Activated T-helper 1 cell treated with Interleukin-2 at 50 U/mL for 16 hours (primary cell): ENCODE results near the gene SMIM41.

Source experiments
- DNase-seq: peaks from one replicate; pipeline ENCODE4 v3.0.0-alpha.2; 2020; ENCODE audit warnings: low read depth

SMIM41 gene

GRCh38 chr12:52122540-52122871 lies 43.0 kb downstream of the SMIM41 start:
- DNase-seq = no peak

DNA sequence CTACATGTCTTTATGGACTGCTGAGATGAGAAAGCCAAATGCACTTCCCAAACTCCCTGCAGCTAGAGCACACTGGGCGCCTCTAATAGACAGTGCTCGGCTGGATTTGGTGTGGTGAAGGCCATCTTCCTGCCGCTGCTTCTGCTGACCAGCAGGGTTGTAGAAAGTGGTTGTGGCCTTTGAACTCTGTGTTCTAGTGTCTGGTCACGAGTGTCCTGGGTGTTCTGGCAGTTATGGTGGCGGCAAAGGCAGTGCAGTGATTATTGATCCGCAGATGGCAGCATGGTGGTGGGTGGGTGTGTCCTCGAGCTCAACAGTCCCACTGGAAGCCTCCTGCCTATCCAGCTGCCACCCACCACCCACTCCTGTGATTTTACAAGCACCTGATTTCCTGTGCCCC lies 43.4 kb downstream of the SMIM41 start:
- no peak for DNase-seq

DNA sequence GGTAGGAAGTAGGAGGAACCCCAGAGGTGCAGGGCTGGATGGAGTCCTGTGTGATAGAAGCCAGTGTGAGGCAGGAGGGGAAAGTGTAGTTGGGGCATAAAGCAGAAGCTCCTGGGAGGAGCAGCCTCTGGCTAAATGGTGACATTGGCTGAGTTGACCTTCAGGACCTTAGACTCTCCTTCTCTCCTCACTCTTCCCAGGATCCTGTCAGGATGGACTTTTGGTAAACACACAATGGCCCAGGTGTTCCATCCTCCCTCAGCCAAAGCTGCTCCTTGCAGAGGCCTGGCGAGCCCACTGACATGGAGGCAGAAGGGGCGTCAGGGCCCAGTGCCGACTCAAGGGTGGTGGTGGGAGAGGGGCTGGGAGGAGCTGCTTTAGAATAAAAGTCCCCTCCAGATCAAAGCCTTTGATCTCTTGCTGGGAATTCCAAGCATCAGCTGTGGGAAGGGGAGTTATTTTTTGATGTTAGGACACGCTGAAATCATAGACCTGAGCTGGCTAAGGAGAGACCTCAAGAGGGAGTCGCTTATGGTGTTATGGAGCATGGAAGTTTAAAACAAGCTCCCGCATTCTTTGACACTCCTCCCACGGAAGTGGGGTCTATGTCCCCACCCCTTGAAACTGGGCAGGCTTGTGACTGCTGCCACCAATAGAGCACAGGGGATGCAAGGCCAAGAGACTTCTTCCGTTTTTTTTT lies 44.1 kb downstream of the SMIM41 start:
- no peak for DNase-seq

DNA sequence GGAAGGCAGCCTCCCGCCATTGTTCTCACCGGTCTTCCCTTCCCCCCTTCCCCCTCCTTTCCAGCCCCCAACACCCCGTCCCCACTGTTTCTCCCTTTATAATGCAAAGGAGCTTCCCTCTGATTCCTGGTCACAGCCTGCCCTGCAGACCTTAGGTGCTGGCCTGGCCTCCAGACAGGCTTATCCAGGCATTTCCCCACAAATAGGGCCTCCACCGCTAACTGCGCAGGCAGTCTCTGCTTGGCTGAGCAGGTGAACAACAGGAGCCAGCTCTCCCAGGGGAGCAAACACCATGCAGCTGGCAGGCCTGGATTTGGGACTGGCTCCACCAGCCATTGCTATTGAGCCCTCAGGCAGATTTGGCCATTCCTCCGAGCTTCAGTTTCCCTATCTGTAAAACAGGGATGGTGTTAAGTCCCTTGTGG lies 46.0 kb downstream of the SMIM41 start:
- DNase-seq = no peak

DNA sequence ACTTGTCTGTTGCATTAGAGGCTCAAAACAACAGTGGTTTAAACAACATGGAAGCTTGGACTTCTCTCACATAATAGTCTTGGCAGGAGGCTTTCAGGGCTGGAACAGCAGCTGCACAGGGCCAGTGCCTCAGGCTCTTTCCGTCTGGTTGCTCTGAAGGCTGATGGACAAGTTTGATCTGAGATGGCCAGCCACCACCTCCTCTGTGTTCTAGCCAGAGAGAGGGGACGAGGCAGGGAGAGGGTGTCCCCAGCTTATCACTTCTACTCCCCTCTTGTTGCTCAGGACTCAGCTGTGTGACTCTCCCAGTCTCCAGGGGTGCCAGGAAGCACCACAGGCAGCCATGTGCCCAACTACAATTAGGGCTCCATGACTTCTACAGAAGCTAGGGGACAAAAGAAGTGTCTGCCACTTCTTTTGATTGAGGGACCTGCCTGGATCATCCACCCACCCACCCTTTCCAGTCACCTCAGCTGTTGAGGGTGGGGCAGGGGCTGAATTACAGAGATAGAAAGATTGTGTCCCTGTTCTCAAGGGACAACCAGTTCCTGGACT lies 46.6 kb downstream of the SMIM41 start:
- no peak for DNase-seq

DNA sequence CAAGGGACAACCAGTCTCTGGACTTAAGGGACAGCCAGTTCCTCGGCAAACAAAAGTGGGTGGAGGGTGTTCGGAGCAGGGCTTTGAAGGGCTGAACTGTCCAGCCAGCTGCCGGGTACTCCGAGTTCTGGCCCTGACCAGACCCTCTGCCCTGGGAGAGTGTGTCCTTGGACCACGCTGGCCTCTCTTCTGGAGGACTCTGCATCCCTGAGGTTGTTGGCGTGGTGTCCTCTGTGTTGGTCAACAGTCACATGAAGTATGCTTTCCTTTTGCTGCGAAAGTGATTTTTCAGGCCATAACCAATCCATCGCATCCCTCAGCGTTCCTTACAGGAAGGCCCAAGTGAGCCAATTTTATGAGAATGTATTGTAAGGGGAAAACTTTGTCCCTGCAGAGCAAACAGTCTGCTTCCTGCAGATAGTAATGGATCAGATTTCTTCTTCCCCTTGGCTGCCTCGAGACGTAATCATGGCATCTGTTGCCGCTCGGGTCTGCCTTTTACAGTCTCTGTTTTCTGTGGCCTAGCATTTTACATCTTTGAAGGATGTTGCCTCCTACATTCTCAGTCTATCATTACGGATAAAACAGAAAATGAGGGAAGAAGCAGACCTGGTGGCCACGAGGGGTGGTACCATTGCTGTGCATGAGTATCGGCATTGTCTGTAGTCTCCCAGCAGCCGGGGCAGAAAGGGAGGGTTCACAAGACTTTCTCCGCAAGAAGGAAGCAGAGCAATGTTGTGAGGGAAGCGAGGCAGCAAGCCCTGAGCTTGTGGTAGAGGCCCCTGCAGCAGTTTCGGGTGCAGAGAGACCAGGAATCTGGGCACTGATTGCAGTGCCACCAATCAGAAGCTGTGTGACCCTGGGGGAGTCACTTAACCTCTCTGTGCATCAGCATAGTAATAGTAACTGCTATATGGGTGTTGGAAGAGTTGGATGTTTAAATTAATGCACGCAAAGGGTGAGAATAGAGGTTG lies 47.4 kb downstream of the SMIM41 start:
- DNase-seq = no peak

- DNase-seq = no peak
Measured at GRCh38 chr12:52127683-52128450, 48.4 kb downstream of the SMIM41 start.

DNA sequence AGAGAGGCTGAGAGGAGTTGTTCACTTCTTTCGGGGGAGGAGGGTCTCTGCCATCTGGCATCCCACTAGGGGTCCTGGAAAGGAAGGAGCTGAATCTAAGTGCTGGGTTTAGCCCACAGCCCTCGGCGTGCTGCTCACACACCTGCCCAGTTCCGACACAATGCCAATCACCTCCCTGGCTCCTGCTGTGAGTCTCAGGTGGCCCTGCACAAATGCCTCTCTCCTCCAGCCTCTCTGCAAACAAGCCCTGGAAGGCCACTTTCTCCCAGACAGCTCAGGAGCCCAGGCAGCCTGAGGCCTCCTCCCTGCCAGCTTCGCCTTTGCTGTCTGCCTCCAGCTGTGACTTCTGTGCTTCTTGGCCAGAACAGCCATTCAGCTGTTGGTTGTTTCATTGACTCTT lies 51.2 kb downstream of the SMIM41 start:
- no peak for DNase-seq

GRCh38 chr12:52132754-52133161 lies 53.3 kb downstream of the SMIM41 start:
- DNase-seq = no peak

DNA sequence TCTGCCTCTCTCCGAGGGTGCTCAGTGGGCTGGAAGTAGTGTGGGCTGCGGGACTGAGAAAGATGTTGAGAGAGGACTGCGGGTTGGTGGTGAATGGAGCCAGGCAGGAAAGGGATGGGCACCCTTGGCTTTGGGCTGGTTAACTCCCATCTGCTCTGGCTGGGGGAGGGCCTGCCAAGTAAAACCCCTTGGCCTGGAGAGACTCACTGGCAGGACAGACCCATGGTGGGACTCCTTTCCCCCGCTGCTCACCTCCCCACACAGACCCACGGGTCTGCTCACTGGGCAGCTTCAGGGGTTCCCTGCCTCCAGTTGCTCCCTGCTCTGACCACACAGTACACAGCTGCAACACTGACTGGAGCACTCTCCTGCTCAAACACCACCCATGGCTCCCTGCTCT lies 58.2 kb downstream of the SMIM41 start:
- DNase-seq = no peak

- no peak for DNase-seq
Measured at GRCh38 chr12:52139147-52139546, 59.6 kb downstream of the SMIM41 start.

- DNase-seq = no peak
Measured at GRCh38 chr12:52139579-52140062, 60.1 kb downstream of the SMIM41 start.

GRCh38 chr12:52141306-52141705 lies 61.8 kb downstream of the SMIM41 start:
- no peak for DNase-seq

- no peak for DNase-seq
Measured at GRCh38 chr12:52141875-52142274, 62.4 kb downstream of the SMIM41 start.

DNA sequence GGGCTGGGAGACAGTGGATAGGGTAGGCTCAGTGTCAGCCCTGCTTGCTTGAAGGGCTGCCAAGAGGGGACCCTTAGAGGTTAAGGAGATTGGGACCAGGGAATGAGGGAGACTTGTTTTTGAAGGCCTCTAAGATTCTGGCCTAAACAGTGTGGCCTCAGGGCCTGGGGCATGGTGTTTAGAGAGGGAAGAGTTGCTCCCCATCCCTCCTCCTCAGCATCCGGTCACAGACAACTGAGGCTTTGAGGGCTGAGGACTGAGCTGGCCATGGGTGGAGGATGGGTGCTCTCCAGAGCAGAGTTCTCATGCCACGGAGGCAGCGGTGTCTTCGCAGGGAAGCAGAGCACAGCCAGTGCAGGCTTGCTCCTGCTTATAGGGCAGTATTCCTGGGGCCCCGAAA lies 62.9 kb downstream of the SMIM41 start:
- DNase-seq = no peak

DNA sequence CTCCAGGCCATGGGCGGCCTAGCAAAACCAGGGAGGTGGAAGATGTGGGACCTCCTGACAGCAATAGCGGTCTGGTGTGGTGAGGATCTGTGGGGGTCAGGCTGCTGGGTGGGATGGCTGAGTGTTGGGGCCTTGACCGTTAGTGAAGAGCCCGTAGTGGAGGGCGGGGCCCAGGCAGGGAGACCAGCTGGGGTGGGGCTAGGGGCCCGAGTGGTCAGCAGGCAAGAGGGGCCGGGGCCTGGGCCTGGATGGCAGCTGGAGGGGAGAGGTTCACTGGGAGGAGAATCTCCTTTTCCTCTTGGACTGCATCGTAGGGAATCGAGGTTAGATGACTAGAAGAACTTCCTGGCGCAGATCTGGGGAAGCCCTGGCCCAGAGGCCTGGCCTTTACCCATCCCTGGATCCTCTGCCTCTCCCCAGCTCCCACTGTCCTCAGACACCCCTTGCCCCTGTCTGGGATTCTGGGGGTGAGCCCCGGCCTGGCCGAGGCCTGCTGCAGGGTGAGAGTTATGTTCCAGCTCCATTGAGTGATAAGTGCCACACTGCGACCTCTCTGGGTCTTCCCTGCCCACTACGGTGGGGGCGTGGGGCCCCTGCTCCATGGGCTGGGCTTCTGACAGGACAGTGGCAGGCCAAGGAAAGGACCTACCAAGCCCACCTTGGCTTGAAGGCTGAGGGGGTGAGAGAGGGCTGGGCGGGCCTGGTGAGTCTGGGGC lies 65.2 kb downstream of the SMIM41 start:
- DNase-seq = no peak

DNA sequence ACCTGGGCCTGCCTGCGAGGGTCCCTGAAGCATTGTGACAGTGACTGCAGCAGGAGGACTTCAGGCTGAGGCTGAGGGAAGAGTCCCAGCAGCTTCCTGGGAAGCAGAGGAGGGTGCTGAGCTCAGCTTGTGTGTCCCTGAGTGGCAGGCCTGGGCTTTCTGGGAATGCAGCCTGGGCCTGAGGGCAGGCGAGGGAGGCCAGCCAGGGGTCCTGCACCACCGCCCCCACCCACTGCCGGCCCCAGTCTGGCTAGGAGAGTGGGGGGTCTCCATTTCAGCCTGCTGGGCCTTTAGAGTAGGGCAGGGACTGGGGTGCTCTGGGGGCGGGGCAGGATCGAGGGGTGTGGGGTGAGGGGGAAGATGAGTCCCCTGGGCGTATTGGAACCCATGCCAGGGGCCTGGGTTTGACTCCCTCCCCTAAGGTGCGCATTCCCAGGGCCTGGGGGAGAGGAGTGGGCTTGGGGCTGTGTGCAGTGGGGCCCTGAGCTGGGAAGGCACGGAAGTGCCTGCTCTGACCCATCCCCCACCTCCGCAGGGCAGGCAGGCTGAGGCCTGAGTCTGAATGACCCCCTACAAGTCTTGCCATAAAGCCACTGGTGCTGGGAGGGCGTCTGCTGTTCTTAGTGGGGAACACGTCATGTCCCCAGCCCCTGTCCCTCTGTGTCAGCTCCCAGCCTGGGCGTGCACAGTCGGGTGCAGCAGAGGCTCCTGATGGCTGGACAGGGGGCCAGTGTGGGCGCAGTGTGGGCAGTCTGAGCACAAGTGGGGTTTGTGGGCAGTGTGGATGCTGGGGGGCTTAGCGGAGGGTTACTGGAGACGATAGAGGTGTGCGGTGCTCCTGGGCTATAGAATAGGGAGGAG lies 66.0 kb downstream of the SMIM41 start:
- no peak for DNase-seq

GRCh38 chr12:52146089-52146821 lies 66.8 kb downstream of the SMIM41 start:
- DNase-seq = no peak

DNA sequence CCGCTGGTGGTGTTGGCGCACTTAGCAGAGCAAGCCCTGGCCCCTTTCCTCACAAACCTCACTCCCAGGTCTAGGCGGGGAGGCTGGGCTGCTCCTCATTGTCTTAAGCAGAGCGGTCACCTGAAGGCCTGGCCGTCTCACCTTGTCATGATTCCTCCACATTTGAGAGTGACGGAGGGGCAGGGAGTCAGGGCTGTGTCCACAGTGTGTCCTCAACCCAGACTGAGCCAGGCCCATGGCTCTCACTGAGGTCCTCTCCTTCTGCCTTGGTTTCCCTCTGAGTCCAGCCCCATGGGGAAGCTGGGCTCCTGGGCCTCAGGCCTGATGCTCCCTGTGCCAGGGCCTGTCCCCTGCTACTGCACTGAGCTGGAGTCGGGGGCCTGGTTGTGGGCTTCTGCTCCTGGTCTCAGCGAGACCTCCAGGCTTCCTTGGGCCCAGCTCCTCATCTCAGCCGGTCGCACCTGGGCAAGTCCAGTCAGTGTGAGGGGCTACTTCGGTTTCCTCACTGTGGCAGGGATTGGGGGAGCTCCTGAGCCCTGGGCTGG lies 67.4 kb downstream of the SMIM41 start:
- no peak for DNase-seq
